T-helper 2 cell (primary cell): ENCODE results near the gene CD200R1.
"Not testable (repeated sequence)": the region's sequence is repeated elsewhere in the genome, so short reads cannot be mapped to it uniquely, and the experiment has no call there.

ENCODE experiments used
- DNase-seq, 5 experiments: peaks; one replicate each; pipeline versions ENCODE4 v3.0.0 to v3.0.0-alpha.2; 2012 to 2022

The CD200R1 gene

DNA sequence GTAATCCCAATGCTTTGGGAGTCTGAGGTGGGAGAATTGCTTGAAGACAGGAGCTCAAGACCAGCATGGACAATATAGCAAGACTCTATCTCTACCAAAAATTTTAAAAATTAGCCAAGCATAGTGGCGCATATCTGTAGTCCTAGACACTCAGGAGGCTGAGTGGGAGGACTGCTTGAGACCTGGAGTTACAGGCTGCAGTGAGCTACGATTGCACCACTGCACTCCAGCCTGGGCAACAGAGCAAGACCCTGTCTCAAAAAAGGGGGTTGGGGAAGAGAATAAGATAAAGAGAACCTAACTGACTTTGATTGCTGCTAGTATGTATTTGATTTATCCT, 755 bp downstream of the CD200R1 start:
- peak in 1 of 5 experiments; percentile 41 for DNase-seq

DNA sequence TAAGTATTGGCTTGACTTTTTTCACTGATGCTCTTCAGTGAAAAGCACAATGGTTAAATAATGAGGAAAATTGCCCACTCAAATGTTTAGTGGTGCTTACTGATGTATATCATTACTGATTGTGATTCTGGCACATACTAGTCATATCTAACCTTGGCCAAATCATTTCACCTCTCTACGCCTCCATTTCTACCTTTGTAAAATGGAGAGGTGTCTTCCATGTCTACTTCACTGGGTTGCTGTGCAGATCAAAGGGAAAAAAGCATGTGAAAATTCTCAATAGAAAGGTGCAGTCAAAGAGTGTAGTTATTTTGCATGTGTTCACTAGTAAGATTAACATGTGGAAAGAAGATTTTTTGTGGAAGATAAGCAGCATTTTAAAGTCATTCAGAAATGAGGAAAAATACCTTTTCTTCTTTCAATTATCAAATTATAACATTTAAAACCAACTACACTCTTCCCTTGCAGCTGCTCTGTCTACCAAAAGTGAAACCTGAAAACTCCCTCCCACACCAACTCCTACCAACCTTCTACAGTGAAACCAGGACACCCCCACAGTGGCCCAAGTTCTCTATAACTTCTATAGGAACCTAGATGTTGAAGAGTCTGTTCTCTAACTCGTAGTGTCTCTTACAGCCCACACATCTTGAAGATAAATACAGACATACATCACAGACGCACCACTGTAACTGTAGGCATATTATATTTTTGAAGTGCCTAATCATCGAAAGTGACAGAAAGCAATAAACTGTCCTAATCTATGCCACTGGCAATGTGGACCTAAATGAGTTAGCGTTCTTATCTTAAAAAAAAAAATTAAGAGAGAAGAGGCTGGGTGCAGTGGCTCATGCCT, 1.4 kb downstream of the CD200R1 start:
- DNase-seq: peak in 3 of 5 experiments; percentile 25 to 81 (median 29)

- no peak for DNase-seq
Observed at GRCh38 chr3:112972158-112972557, 2.7 kb downstream of the CD200R1 start.

DNA sequence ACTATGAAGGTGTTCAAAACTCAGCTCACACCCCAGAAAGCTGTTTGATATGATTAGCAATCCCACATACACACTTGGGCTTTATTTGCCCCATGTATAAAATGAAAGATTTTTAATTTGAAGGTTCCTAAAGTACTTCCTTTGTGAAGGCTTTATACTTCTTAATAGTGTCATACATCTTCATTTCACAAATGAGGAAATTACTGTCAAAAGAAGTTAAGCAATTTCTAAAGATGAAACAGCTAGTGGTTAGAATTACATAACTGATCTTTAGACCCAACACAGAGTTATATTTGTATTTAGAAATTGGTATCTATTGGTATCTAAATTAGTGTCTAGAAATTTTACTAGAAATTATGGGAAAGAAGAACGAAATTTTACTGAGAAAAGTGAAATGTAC, 7.1 kb downstream of the CD200R1 start:
- no peak for DNase-seq

DNA sequence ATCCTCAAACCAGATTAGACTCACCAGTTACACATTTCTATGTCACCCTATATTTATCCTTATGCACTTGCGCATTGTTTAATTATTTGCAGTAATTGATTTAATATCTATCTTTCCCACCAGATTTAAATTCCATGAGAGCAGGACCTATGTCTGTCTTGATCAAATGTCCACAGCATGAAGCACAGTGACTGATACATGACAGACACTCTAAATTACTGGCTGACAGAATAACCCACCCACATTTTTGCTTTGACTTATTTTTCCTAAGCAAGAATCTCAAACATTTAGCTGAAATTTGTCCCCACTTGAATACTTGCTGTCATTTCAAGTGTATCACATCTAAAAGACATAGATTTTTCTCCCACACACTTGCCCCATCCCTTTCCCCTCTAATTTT, 7.5 kb downstream of the CD200R1 start:
- no peak for DNase-seq

DNA sequence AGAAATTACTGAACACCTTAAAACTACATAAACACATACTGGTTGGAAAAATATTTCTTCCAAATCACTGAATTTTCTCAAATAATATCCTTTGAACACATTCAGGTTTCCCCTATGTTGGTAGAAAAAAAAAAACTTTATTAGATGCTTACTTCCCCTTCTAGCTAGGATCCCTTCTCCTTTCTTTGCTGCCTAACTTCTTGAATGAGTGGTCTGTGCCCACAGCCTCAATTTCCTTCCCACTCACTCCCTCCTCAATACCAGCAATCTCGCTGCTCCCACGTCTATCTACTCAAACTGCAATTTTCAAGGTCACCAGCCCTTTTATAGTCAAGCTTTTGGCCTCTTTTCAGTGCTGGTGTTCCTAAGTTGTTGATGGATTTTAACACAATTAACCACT, 8.3 kb downstream of the CD200R1 start:
- DNase-seq: no peak

GRCh38 chr3:112965656-112966055, 9.2 kb downstream of the CD200R1 start:
- no peak for DNase-seq

DNA sequence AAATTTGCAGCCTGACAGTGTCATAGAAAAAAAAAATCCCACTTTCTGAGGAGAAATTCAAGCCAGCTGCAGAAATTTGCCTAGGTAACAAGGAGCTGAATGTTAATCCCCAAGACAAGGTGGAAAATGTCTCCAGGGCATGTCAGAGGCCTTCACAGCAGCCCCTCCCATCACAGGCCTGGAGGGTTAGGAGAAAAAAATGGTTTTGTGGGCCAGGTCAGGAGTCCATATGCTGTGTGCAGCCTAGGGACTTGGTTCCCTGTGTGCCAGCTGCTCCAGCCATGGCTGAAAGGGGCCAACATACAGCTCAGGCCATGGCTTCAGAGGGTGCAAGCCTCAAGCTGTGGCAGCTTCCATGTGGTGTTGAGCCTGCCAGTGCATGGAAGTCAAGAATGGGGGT, 11.2 kb downstream of the CD200R1 start:
- no peak for DNase-seq

GRCh38 chr3:112958811-112959560, 15.9 kb downstream of the CD200R1 start:
- DNase-seq: peak in 1 of 5 experiments; percentile 70

DNA sequence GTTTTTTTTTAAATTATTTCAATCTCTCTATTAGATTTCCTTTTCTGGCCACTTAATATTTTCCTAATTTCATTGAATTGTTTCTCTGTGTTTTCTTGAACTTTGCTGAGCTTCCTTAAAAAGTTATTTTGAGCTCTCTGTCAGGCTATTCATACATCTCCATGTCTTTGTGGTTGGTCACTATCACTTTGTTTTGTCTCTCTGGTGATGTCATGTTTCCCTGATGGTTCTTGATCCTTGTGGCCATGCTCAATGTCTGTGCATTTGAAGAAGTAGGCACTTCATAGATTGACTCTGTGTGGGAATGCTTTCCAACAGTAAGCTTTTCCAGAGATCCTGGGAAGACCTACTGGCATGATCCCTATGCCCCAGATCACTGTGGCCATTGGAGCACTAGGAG, 18.6 kb downstream of the CD200R1 start:
- DNase-seq: no peak

GRCh38 chr3:112948346-112948838, 26.5 kb downstream of the CD200R1 start:
- DNase-seq: no peak

DNA sequence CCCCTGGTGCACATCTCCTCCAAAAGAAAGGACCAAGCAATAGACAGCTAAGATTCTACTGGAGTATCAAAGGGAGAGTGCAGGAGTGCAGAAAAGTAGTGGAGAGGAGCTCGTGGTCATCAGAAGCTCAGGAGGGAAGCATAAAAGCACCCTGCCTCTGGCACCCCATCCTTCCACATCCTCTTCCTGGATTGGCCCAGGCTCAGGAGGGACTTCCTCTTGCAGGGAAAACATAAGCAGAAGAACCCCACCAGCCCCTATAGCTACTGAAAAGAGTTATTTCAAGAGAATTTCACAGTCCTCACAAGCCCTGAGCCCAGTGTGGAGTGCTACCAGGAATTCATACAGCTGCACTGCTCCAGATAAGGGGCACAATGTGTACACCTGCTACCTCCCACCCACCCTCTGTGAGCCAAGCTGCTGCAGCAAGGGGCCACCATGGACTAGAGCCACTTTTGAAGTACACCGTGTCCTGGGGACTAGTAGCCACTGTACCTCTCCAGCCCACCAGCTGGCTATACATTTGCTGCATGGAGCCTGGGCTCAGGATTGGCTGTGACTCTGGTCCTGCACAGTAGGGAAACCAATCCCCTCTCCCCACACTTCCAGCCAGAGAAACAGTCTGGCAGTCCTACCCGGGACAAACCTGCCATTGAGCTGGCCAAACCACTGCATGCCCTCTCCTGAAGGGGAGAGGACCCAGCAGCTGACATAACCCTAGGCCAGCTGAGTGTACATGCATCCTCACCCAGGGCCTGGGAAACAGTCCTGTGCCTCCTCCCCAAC, 43.0 kb downstream of the CD200R1 start:
- no peak for DNase-seq

GRCh38 chr3:112930771-112931170, 44.1 kb downstream of the CD200R1 start:
- DNase-seq: no peak

- DNase-seq: no peak
Observed at GRCh38 chr3:112925969-112926368, 48.9 kb downstream of the CD200R1 start.

GRCh38 chr3:112925560-112925959, 49.3 kb downstream of the CD200R1 start:
- DNase-seq: no peak

GRCh38 chr3:112919541-112919940, 55.4 kb downstream of the CD200R1 start:
- DNase-seq: not testable (repeated sequence)

- peak in 1 of 5 experiments; percentile 38 for DNase-seq
Observed at GRCh38 chr3:112908252-112908651, 66.7 kb downstream of the CD200R1 start.

DNA sequence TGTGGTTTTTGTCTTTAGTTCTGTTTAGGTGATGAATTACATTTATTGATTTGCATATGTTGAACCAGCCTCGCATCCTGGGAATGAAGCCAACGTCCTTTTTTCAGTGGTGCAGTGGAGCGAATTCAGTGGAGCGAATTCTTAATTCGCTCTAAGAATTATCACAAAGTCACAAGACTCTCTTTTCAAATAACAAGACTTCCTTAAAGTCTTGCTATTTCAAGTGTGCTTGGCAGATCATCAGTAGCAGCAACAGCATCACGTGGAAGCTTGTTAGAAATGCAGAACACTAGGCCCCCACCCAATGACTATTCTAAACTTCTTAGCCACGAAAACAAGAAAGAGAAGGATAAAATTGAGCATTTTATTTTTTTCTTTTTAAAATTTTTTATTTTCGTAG, 70.1 kb downstream of the CD200R1 start:
- no peak for DNase-seq

GRCh38 chr3:112900113-112900512, 74.8 kb downstream of the CD200R1 start:
- no peak for DNase-seq

DNA sequence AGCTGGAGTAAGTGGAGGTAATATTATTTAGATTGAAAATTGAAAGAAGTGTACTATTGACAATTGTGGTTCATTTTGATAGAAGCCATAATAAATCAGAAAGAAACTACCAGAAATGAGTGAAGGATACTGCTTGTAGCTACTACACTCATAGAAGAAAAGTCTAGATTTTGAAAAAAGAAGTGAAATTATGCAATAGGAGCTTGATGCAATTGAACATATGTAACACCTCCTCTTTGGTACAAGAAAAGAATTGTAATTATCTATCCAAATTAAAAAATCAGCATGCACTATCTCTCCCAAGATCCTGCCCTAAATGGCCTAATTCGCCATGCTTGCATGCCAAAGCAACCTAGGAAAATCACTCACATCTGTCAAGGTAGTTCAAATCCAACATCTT, 77.1 kb downstream of the CD200R1 start:
- DNase-seq: no peak

DNA sequence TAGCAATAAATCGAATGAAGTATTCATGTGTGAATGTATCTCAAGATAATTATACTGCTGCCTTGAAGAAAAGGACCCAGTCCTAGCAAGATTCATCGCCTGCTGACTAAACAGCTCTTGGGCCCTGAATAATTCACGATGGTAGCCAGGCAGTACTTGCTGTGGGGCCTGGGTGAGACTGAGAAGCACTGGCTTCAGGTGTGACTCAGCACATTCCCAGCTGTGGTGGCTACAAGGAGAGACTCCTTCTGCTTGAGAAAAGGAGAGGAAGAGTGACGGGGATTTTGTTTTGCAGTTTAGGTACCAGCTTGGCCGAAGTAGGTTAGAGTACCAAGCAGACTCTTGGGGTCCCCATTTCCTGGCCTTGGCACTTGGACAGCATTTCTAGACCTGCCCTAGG, 80.6 kb downstream of the CD200R1 start:
- DNase-seq: no peak

DNA sequence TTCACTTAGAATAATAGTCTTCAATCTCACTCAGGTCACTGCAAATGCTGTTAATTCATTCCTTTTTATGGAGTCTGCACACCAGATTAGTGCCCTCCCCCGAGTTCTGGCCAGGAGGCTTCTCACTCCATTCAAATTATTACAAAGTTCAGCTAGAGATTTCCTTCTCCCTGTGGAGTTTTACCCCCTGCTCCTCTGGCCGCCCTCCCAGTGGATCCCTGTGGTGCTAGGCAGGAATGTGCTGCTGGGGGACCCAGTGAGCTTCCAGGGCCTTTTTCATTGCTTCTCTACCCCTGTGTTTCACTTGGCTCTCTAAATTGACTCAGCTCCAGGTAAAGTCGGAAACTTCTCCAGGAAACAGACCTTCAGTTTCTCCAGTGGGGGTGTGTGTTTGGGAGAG, 85.5 kb downstream of the CD200R1 start:
- no peak for DNase-seq
